DOHH2 (cell line): ENCODE results near the gene ANKRD28.

Experiments
- H3F3A ChIP-seq: fragments of 200-600 bp; sonication (generic), shearing (Covaris generic); 2 replicates; pipeline ENCODE4 v1.6.0; 2016; ENCODE audit warnings: antibody characterized with exemption, mild to moderate bottlenecking; ENCODE audit not compliant: control insufficient read depth, insufficient read depth
- H3K27ac ChIP-seq: fragments of 200-600 bp; sonication (generic); 2 replicates; pipeline ENCODE4 v1.5.1; 2014; ENCODE audit warnings: low read depth, mild to moderate bottlenecking, low read length, moderate library complexity
- H3K27me3 ChIP-seq: fragments of 200-600 bp; sonication (generic); 2 replicates; pipeline ENCODE4 v1.6.1; 2014; ENCODE audit warnings: mild to moderate bottlenecking, low read length, mixed read lengths; ENCODE audit not compliant: control insufficient read depth
- H3K36me3 ChIP-seq: fragments of 200-600 bp; sonication (generic); 2 replicates; pipeline ENCODE4 v1.6.1; 2014; ENCODE audit warnings: mild to moderate bottlenecking, low read length, moderate library complexity, mixed read lengths; ENCODE audit not compliant: control insufficient read depth
- H3K4me1 ChIP-seq: fragments of 200-600 bp; sonication (generic); 2 replicates; pipeline ENCODE4 v1.6.1; 2014; ENCODE audit warnings: mild to moderate bottlenecking, low read length, mixed read lengths; ENCODE audit not compliant: control insufficient read depth
- H3K4me2 ChIP-seq: fragments of 200-600 bp; sonication (generic); 2 replicates; pipeline ENCODE4 v1.6.0; 2014; ENCODE audit warnings: mild to moderate bottlenecking, low read length, moderate library complexity
- H3K4me3 ChIP-seq: fragments of 200-600 bp; sonication (generic); 2 replicates; pipeline ENCODE4 v1.5.1; 2014; ENCODE audit warnings: mild to moderate bottlenecking, low read length, mixed read lengths
- H3K79me2 ChIP-seq: fragments of 200-600 bp; sonication (generic); 2 replicates; pipeline ENCODE4 v1.6.1; 2014; ENCODE audit warnings: mild to moderate bottlenecking, low read length, mixed read lengths; ENCODE audit not compliant: control insufficient read depth
- H3K9me2 ChIP-seq: fragments of 200-600 bp; sonication (generic); replicated peaks from 2 replicates; pipeline ENCODE4 v1.6.1; 2014; ENCODE audit warnings: mild to moderate bottlenecking, low read length, mixed read lengths; ENCODE audit not compliant: control insufficient read depth
- H3K9me3 ChIP-seq: fragments of 200-600 bp; sonication (generic); 2 replicates; pipeline ENCODE4 v1.6.1; 2014; ENCODE audit warnings: antibody characterized with exemption, low read length, mixed read lengths; ENCODE audit not compliant: control insufficient read depth, insufficient read depth
- H4K20me1 ChIP-seq: fragments of 200-600 bp; sonication (generic); 2 replicates; pipeline ENCODE4 v1.6.0; 2014; ENCODE audit warnings: low read depth, mild to moderate bottlenecking, antibody characterized with exemption, low read length, moderate library complexity; ENCODE audit not compliant: control insufficient read depth, insufficient read depth
- CTCF ChIP-seq: fragments of 200-600 bp; sonication (generic); IDR thresholded peaks from one replicate; pipeline ENCODE4 v1.5.1; 2014; ENCODE audit warnings: antibody characterized with exemption, mild to moderate bottlenecking, low read depth, low read length; ENCODE audit not compliant: poor library complexity, severe bottlenecking
- EZH2phosphoT487 ChIP-seq: fragments of 200-600 bp; sonication (generic); IDR thresholded peaks from 2 replicates; pipeline ENCODE4 v1.6.1; 2017; ENCODE audit warnings: borderline replicate concordance, mild to moderate bottlenecking, antibody characterized with exemption, low read length, moderate library complexity, mixed read lengths

The ANKRD28 gene

GRCh38 chr3:15656342-15656741, 141.4 kb downstream of the ANKRD28 start:
- Histone ChIP-seq H3K27ac (no peak overlapping the region), H3K9me3 (peaks cover 8% of the 10 kb centered on the region; the same call in 1 of the 2 replicates)

DNA sequence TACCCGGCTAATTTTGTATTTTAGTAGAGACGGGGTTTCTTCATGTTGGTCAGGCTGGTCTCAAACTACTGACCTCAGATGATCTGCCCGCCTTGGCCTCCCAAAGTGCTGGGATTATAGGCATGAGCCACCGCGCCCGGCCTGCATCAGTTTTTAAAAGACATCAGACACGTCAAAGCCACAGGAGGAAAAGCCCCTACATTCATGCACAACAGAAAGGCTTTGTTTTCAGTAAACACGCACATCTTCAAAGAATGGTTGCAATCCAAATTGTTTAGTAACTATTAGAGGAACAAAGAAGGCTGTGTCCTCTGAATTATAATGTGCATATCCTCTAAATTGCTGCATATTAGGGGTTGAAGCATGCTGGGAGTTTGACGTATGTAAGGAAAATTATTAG, 142.9 kb downstream of the ANKRD28 start:
- H3K9me3 ChIP-seq, result peaks cover 8% of the 10 kb centered on the region; the same call in 1 of the 2 replicates
- TF ChIP-seq CTCF, result no peak
- no peak for TF ChIP-seq EZH2phosphoT487
- no peaks in the 10 kb centered on the region for H3K36me3 ChIP-seq

More at GRCh38 chr3:15656342-15656741, 141.4 kb downstream of the ANKRD28 start:
- Histone ChIP-seq H3K4me3 (no peak overlapping the region), H3K27me3 (no peaks in the 10 kb centered on the region), H3K9me2 (no peaks in the 10 kb centered on the region), H3K36me3 (no peaks in the 10 kb centered on the region), H3K79me2 (no peaks in the 10 kb centered on the region), H3K4me1 (no peaks in the 10 kb centered on the region), H4K20me1 (no peaks in the 10 kb centered on the region), H3F3A (no peaks in the 10 kb centered on the region), H3K4me2 (no peak overlapping the region)
- TF ChIP-seq EZH2phosphoT487 (no peak), CTCF (no peak)

GRCh38 chr3:15654127-15654526, 143.7 kb downstream of the ANKRD28 start:
- H3K4me3 ChIP-seq, result no peak overlapping the region
- H4K20me1 ChIP-seq, result no peaks in the 10 kb centered on the region
- H3K9me3 ChIP-seq, result peaks cover 8% of the 10 kb centered on the region; the same call in 1 of the 2 replicates
- no peaks in the 10 kb centered on the region for H3K9me2 ChIP-seq
- no peaks in the 10 kb centered on the region for H3K79me2 ChIP-seq
- H3K4me1 ChIP-seq, result 0 out of 2 replicates have a peak, but pooled peaks cover 5% of the 10 kb centered on the region
- H3K4me2 ChIP-seq, result no peak overlapping the region
- no peaks in the 10 kb centered on the region for H3K27me3 ChIP-seq
- H3F3A ChIP-seq, result no peaks in the 10 kb centered on the region
- H3K27ac ChIP-seq, result no peak overlapping the region
- TF ChIP-seq CTCF (no peak), EZH2phosphoT487 (no peak)
- H3K36me3 ChIP-seq, result no peaks in the 10 kb centered on the region

More for the DNA sequence above, 142.9 kb downstream of the ANKRD28 start:
- Histone ChIP-seq H3K27ac (no peak overlapping the region), H3K27me3 (no peaks in the 10 kb centered on the region), H3F3A (no peaks in the 10 kb centered on the region), H3K79me2 (no peaks in the 10 kb centered on the region), H3K4me2 (no peak overlapping the region), H3K9me2 (no peaks in the 10 kb centered on the region), H4K20me1 (no peaks in the 10 kb centered on the region), H3K4me1 (0 out of 2 replicates have a peak, but pooled peaks cover under 1% of the 10 kb centered on the region), H3K4me3 (no peak overlapping the region)
